Measurements from ENCODE around the gene FAM3D.

The FAM3D gene

GRCh38 chr3:58657036-58657520 lies 9.5 kb downstream of the FAM3D start:
- H3K4me1 ChIP-seq (ENCODE audit: control extremely low read depth in 1 of 4, control insufficient read depth in 4 of 4, insufficient read depth in 4 of 4, low read length in 3 of 4) = no peaks in the 10 kb centered on the region
- WGBS (ENCODE audit: insufficient coverage) = 75% methylated on average over 6 of the region's 9 CpGs

GRCh38 chr3:58656631-58657030 lies 9.9 kb downstream of the FAM3D start:
- CTCF ChIA-PET = no interaction called here
- WGBS (ENCODE audit: insufficient coverage) = 93% methylated on average over 2 of the region's 2 CpGs
- DNase-seq = no peak

More at GRCh38 chr3:58657036-58657520, 9.5 kb downstream of the FAM3D start:
- H3K9me3 ChIP-seq (ENCODE audit: control extremely low read depth in 1 of 5, control insufficient read depth in 4 of 5, insufficient read depth in 2 of 5, low read depth in 1 of 5, low read length in 4 of 5) = no peaks in the 10 kb centered on the region
- DNase-seq = no peak
- POLR2A ChIA-PET = no interaction called here
- CTCF ChIA-PET = no interaction called here
- no peak overlapping the region for H3K4me3 ChIP-seq (ENCODE audit: control insufficient read depth in 1 of 7, extremely low read depth in 1 of 7, insufficient read depth in 4 of 7, low read depth in 2 of 7, low read length in 6 of 7)
- H3K36me3 ChIP-seq (ENCODE audit: control insufficient read depth in 4 of 4, insufficient read depth in 4 of 4, low read length in 3 of 4) = no peaks in the 10 kb centered on the region
- no peaks in the 10 kb centered on the region for H3K27me3 ChIP-seq (replicated peaks in 2 of 5; ENCODE audit: control insufficient read depth in 4 of 5, insufficient read depth in 5 of 5, low read length in 4 of 5)
- H3K27ac ChIP-seq (ENCODE audit: insufficient read depth in 1 of 2, low read depth in 1 of 2, low read length in 2 of 2, poor library complexity in 1 of 2, severe bottlenecking in 2 of 2) = no peak overlapping the region

GRCh38 chr3:58654466-58654865 lies 12.1 kb downstream of the FAM3D start:
- 97% methylated on average over 6 of the region's 6 CpGs for WGBS (ENCODE audit: insufficient coverage)
- Histone ChIP-seq H3K27me3 (replicated peaks in 2 of 5; ENCODE audit: control insufficient read depth in 4 of 5, insufficient read depth in 5 of 5, low read length in 4 of 5) (no peaks in the 10 kb centered on the region), H3K4me3 (ENCODE audit: control insufficient read depth in 1 of 7, extremely low read depth in 1 of 7, insufficient read depth in 4 of 7, low read depth in 2 of 7, low read length in 6 of 7) (no peak overlapping the region), H3K4me1 (ENCODE audit: control extremely low read depth in 1 of 4, control insufficient read depth in 4 of 4, insufficient read depth in 4 of 4, low read length in 3 of 4) (peaks cover 0 to 7% (median 2%) of the 10 kb centered on the region in 4 experiments), H3K9me3 (ENCODE audit: control extremely low read depth in 1 of 5, control insufficient read depth in 4 of 5, insufficient read depth in 2 of 5, low read depth in 1 of 5, low read length in 4 of 5) (peaks cover 0 to 5% (median 0%) of the 10 kb centered on the region in 5 experiments), H3K36me3 (ENCODE audit: control insufficient read depth in 4 of 4, insufficient read depth in 4 of 4, low read length in 3 of 4) (no peaks in the 10 kb centered on the region), H3K27ac (ENCODE audit: insufficient read depth in 1 of 2, low read depth in 1 of 2, low read length in 2 of 2, poor library complexity in 1 of 2, severe bottlenecking in 2 of 2) (no peak overlapping the region)
- ChIA-PET POLR2A (no interaction called here), CTCF (interaction anchor here (1.1 to 1.5 kb wide), 2 partner anchors 24 to 77 kb away, joined by 3 to 4 read pairs; no protein-coding TSS in a partner anchor)
- DNase-seq = no peak

More at GRCh38 chr3:58656631-58657030, 9.9 kb downstream of the FAM3D start:
- no peak overlapping the region for H3K27ac ChIP-seq (ENCODE audit: insufficient read depth in 1 of 2, low read depth in 1 of 2, low read length in 2 of 2, poor library complexity in 1 of 2, severe bottlenecking in 2 of 2)
- H3K4me1 ChIP-seq (ENCODE audit: control extremely low read depth in 1 of 4, control insufficient read depth in 4 of 4, insufficient read depth in 4 of 4, low read length in 3 of 4) = peaks cover 0 to 2% (median 0%) of the 10 kb centered on the region in 4 experiments
- no peaks in the 10 kb centered on the region for H3K27me3 ChIP-seq (replicated peaks in 2 of 5; ENCODE audit: control insufficient read depth in 4 of 5, insufficient read depth in 5 of 5, low read length in 4 of 5)
- POLR2A ChIA-PET = interaction anchor here (0.7 kb wide), 1 partner anchor 39 kb away, joined by 3 read pairs; no protein-coding TSS in a partner anchor
- no peak overlapping the region for H3K4me3 ChIP-seq (ENCODE audit: control insufficient read depth in 1 of 7, extremely low read depth in 1 of 7, insufficient read depth in 4 of 7, low read depth in 2 of 7, low read length in 6 of 7)
- H3K36me3 ChIP-seq (ENCODE audit: control insufficient read depth in 4 of 4, insufficient read depth in 4 of 4, low read length in 3 of 4) = no peaks in the 10 kb centered on the region
- no peaks in the 10 kb centered on the region for H3K9me3 ChIP-seq (ENCODE audit: control extremely low read depth in 1 of 5, control insufficient read depth in 4 of 5, insufficient read depth in 2 of 5, low read depth in 1 of 5, low read length in 4 of 5)

GRCh38 chr3:58652624-58653023 lies 13.9 kb downstream of the FAM3D start:
- no peak for DNase-seq
- Histone ChIP-seq H3K27ac (ENCODE audit: insufficient read depth in 1 of 2, low read depth in 1 of 2, low read length in 2 of 2, poor library complexity in 1 of 2, severe bottlenecking in 2 of 2) (no peak overlapping the region), H3K36me3 (ENCODE audit: control insufficient read depth in 4 of 4, insufficient read depth in 4 of 4, low read length in 3 of 4) (no peaks in the 10 kb centered on the region), H3K9me3 (ENCODE audit: control extremely low read depth in 1 of 5, control insufficient read depth in 4 of 5, insufficient read depth in 2 of 5, low read depth in 1 of 5, low read length in 4 of 5) (peaks cover 0 to 18% (median 6%) of the 10 kb centered on the region in 5 experiments), H3K4me3 (ENCODE audit: control insufficient read depth in 1 of 7, extremely low read depth in 1 of 7, insufficient read depth in 4 of 7, low read depth in 2 of 7, low read length in 6 of 7) (no peak overlapping the region), H3K4me1 (ENCODE audit: control extremely low read depth in 1 of 4, control insufficient read depth in 4 of 4, insufficient read depth in 4 of 4, low read length in 3 of 4) (peaks cover 0 to 8% (median 5%) of the 10 kb centered on the region in 4 experiments), H3K27me3 (replicated peaks in 2 of 5; ENCODE audit: control insufficient read depth in 4 of 5, insufficient read depth in 5 of 5, low read length in 4 of 5) (no peaks in the 10 kb centered on the region)
- POLR2A ChIA-PET = no interaction called here
- WGBS (ENCODE audit: insufficient coverage) = 36% methylated on average over 2 of the region's 2 CpGs
- CTCF ChIA-PET = interaction anchor here (1.4 kb wide), 1 partner anchor 11 kb away, joined by 4 read pairs; no protein-coding TSS in a partner anchor

GRCh38 chr3:58651276-58651675 lies 15.3 kb downstream of the FAM3D start:
- Histone ChIP-seq H3K27ac (ENCODE audit: insufficient read depth in 1 of 2, low read depth in 1 of 2, low read length in 2 of 2, poor library complexity in 1 of 2, severe bottlenecking in 2 of 2) (no peak overlapping the region), H3K27me3 (replicated peaks in 2 of 5; ENCODE audit: control insufficient read depth in 4 of 5, insufficient read depth in 5 of 5, low read length in 4 of 5) (no peaks in the 10 kb centered on the region), H3K4me1 (ENCODE audit: control extremely low read depth in 1 of 4, control insufficient read depth in 4 of 4, insufficient read depth in 4 of 4, low read length in 3 of 4) (peaks cover 0 to 16% (median 13%) of the 10 kb centered on the region in 4 experiments), H3K9me3 (ENCODE audit: control extremely low read depth in 1 of 5, control insufficient read depth in 4 of 5, insufficient read depth in 2 of 5, low read depth in 1 of 5, low read length in 4 of 5) (peaks cover 0 to 18% (median 6%) of the 10 kb centered on the region in 5 experiments), H3K4me3 (ENCODE audit: control insufficient read depth in 1 of 7, extremely low read depth in 1 of 7, insufficient read depth in 4 of 7, low read depth in 2 of 7, low read length in 6 of 7) (no peak overlapping the region), H3K36me3 (ENCODE audit: control insufficient read depth in 4 of 4, insufficient read depth in 4 of 4, low read length in 3 of 4) (no peaks in the 10 kb centered on the region)
- peak in 1 of 3 donors; percentile 23 for DNase-seq
- ChIA-PET POLR2A (no interaction called here), CTCF (no interaction called here)

- no peak overlapping the region for H3K27ac ChIP-seq (ENCODE audit: insufficient read depth in 1 of 2, low read depth in 1 of 2, low read length in 2 of 2, poor library complexity in 1 of 2, severe bottlenecking in 2 of 2)
- POLR2A ChIA-PET = no interaction called here
These were observed 19.0 kb downstream of the FAM3D start for GRCh38 chr3:58647381-58648141.

GRCh38 chr3:58646503-58646902 lies 20.1 kb downstream of the FAM3D start:
- no peak overlapping the region for H3K27ac ChIP-seq (ENCODE audit: insufficient read depth in 1 of 2, low read depth in 1 of 2, low read length in 2 of 2, poor library complexity in 1 of 2, severe bottlenecking in 2 of 2)
- no peaks in the 10 kb centered on the region for H3K27me3 ChIP-seq (replicated peaks in 2 of 5; ENCODE audit: control insufficient read depth in 4 of 5, insufficient read depth in 5 of 5, low read length in 4 of 5)
- peaks cover 0 to 14% (median 12%) of the 10 kb centered on the region in 4 experiments for H3K4me1 ChIP-seq (ENCODE audit: control extremely low read depth in 1 of 4, control insufficient read depth in 4 of 4, insufficient read depth in 4 of 4, low read length in 3 of 4)
- ChIA-PET CTCF (no interaction called here), POLR2A (no interaction called here)
- H3K9me3 ChIP-seq (ENCODE audit: control extremely low read depth in 1 of 5, control insufficient read depth in 4 of 5, insufficient read depth in 2 of 5, low read depth in 1 of 5, low read length in 4 of 5) = peaks cover 0 to 25% (median 6%) of the 10 kb centered on the region in 5 experiments
- no peaks in the 10 kb centered on the region for H3K36me3 ChIP-seq (ENCODE audit: control insufficient read depth in 4 of 4, insufficient read depth in 4 of 4, low read length in 3 of 4)
- 100% methylated on average over 3 of the region's 3 CpGs for WGBS (ENCODE audit: insufficient coverage)
- H3K4me3 ChIP-seq (ENCODE audit: control insufficient read depth in 1 of 7, extremely low read depth in 1 of 7, insufficient read depth in 4 of 7, low read depth in 2 of 7, low read length in 6 of 7) = no peak overlapping the region
- DNase-seq = no peak

More at GRCh38 chr3:58647381-58648141, 19.0 kb downstream of the FAM3D start:
- Histone ChIP-seq H3K27me3 (replicated peaks in 2 of 5; ENCODE audit: control insufficient read depth in 4 of 5, insufficient read depth in 5 of 5, low read length in 4 of 5) (no peaks in the 10 kb centered on the region), H3K4me1 (ENCODE audit: control extremely low read depth in 1 of 4, control insufficient read depth in 4 of 4, insufficient read depth in 4 of 4, low read length in 3 of 4) (peaks cover 0 to 16% (median 13%) of the 10 kb centered on the region in 4 experiments), H3K9me3 (ENCODE audit: control extremely low read depth in 1 of 5, control insufficient read depth in 4 of 5, insufficient read depth in 2 of 5, low read depth in 1 of 5, low read length in 4 of 5) (peaks cover 0 to 25% (median 6%) of the 10 kb centered on the region in 5 experiments), H3K4me3 (ENCODE audit: control insufficient read depth in 1 of 7, extremely low read depth in 1 of 7, insufficient read depth in 4 of 7, low read depth in 2 of 7, low read length in 6 of 7) (no peak overlapping the region), H3K36me3 (ENCODE audit: control insufficient read depth in 4 of 4, insufficient read depth in 4 of 4, low read length in 3 of 4) (no peaks in the 10 kb centered on the region)
- WGBS (ENCODE audit: insufficient coverage) = 50% methylated on average over 2 of the region's 3 CpGs
- CTCF ChIA-PET = no interaction called here
- peak; percentile 85 to 96 (median 94) for DNase-seq
